ENCODE data around the gene DCLK1.

GRCh38 chr13:36105726-36106125 is 25.5 kb downstream of the DCLK1 start:
- TF ChIP-seq CTCF (IDR thresholded peaks at IDR 0.05) (no peak), POLR2AphosphoS5 (IDR thresholded peaks at IDR 0.05; ENCODE audit: low read depth, low read length) (no peak), SIN3A (IDR thresholded peaks at IDR 0.05; ENCODE audit: borderline replicate concordance, insufficient read depth, low read depth, low read length) (no peak), REST (IDR thresholded peaks at IDR 0.05; ENCODE audit: insufficient read depth in 1 of 2, low read depth in 2 of 2, low read length in 1 of 2) (no peak)
